Stimulated activated naive CD8-positive, alpha-beta T cell treated with anti-CD3 and anti-CD28 coated beads, Interleukin-15, Interleukin-2, amounts not matched to agents 100 U/mL and 50 U/mL, for 24 hours (primary cell): ENCODE results near the gene PKD1L1.
"Not testable (repeated sequence)": the region's sequence is repeated elsewhere in the genome, so short reads cannot be mapped to it uniquely, and the experiment has no call there.

Experiments
- ATAC-seq: fragments of 150-1000 bp; cut with Tn5 transposase; one replicate; pipeline ENCODE4 v1.10.0; 2021
- DNase-seq: peaks from one replicate; pipeline ENCODE4 v3.0.0; 2021

PKD1L1 gene

GRCh38 chr7:47962262-47962661 is 14.0 kb upstream of the PKD1L1 start:
- no peak for DNase-seq

GRCh38 chr7:47957156-47957555 is 8.9 kb upstream of the PKD1L1 start:
- DNase-seq, result no peak
- ATAC-seq, result no peak

More at GRCh38 chr7:47962262-47962661, 14.0 kb upstream of the PKD1L1 start:
- no peak for ATAC-seq

GRCh38 chr7:47956220-47956619 is 8.0 kb upstream of the PKD1L1 start:
- ATAC-seq, result no peak
- no peak for DNase-seq

GRCh38 chr7:47954231-47954911 is 6.1 kb upstream of the PKD1L1 start:
- DNase-seq (no peak), ATAC-seq (no peak)

GRCh38 chr7:47953822-47954221 is 5.6 kb upstream of the PKD1L1 start:
- DNase-seq, result no peak
- peak; percentile 36 for ATAC-seq

- ATAC-seq, result no peak
Measured at GRCh38 chr7:47952224-47952623, 4.0 kb upstream of the PKD1L1 start.

GRCh38 chr7:47951374-47951773 is 3.1 kb upstream of the PKD1L1 start:
- DNase-seq (no peak), ATAC-seq (no peak)

More at GRCh38 chr7:47952224-47952623, 4.0 kb upstream of the PKD1L1 start:
- DNase-seq, result no peak

GRCh38 chr7:47950714-47951113 is 2.4 kb upstream of the PKD1L1 start:
- DNase-seq (no peak), ATAC-seq (no peak)

GRCh38 chr7:47949703-47950102 is 1.4 kb upstream of the PKD1L1 start:
- ATAC-seq, result no peak
- no peak for DNase-seq

- no peak for ATAC-seq
- no peak for DNase-seq
Measured at GRCh38 chr7:47947355-47947749, 914 bp downstream of the PKD1L1 start.

- ATAC-seq (peak; percentile 33), DNase-seq (no peak)
Measured at GRCh38 chr7:47946581-47947354, 1.5 kb downstream of the PKD1L1 start.

- DNase-seq (peak; percentile 82), ATAC-seq (peak; percentile 44)
Measured at GRCh38 chr7:47945261-47946015, 2.8 kb downstream of the PKD1L1 start.

- no peak for ATAC-seq
- DNase-seq, result no peak
Measured at GRCh38 chr7:47944536-47945260, 3.6 kb downstream of the PKD1L1 start.

- no peak for ATAC-seq
- no peak for DNase-seq
Measured at GRCh38 chr7:47943676-47944474, 4.4 kb downstream of the PKD1L1 start.

- not testable (repeated sequence) for ATAC-seq, DNase-seq
Measured at GRCh38 chr7:47942651-47943050, 5.6 kb downstream of the PKD1L1 start.

- DNase-seq (no peak), ATAC-seq (no peak)
Measured at GRCh38 chr7:47942132-47942531, 6.1 kb downstream of the PKD1L1 start.

- DNase-seq (no peak), ATAC-seq (no peak)
Measured at GRCh38 chr7:47941136-47941844, 7.0 kb downstream of the PKD1L1 start.

- ATAC-seq (no peak), DNase-seq (no peak)
Measured at GRCh38 chr7:47940088-47941013, 7.9 kb downstream of the PKD1L1 start.

- ATAC-seq (no peak), DNase-seq (no peak)
Measured at GRCh38 chr7:47939425-47940036, 8.7 kb downstream of the PKD1L1 start.
